CD14-positive monocyte (primary cell): Measurements from ENCODE around the gene PLCH1. TPM values are rescaled to one million over a fixed set of nuclear protein-coding genes. Genes with fewer than 3 reads are reported as not detected.

Experiments
- DNase-seq, 3 donors: peaks; one replicate each; pipeline ENCODE4 v3.0.0-alpha.2; 2011 to 2022
- H2AFZ ChIP-seq: 2 replicates; pipeline ENCODE4 v1.6.0; 2012; ENCODE audit warnings: mild to moderate bottlenecking, low read depth, low read length, inconsistent platforms; ENCODE audit not compliant: insufficient read depth, poor library complexity, severe bottlenecking
- H3K27ac ChIP-seq, 2 donors: 1 replicate in 1 of 2; 2 replicates in 1 of 2; pipeline ENCODE4 v1.5.1; 2012 to 2013; ENCODE audit warnings: low read length in 2 of 2, control low read depth in 1 of 2, inconsistent platforms in 1 of 2, low read depth in 1 of 2, mild to moderate bottlenecking in 1 of 2
- H3K27me3 ChIP-seq, 2 donors: one replicate each; pipeline versions ENCODE4 v1.6.0 to v1.6.1; 2011 to 2013; ENCODE audit warnings: low read length in 2 of 2; ENCODE audit not compliant: control insufficient read depth in 2 of 2, insufficient read depth in 2 of 2
- H3K36me3 ChIP-seq, 2 donors: replicated peaks in 1 of 2; 1 replicate in 1 of 2; 2 replicates in 1 of 2; pipeline versions ENCODE4 v1.5.1 to v1.6.1; 2012 to 2013; ENCODE audit warnings: low read length in 2 of 2, control low read depth in 1 of 2, inconsistent platforms in 1 of 2, mild to moderate bottlenecking in 1 of 2; ENCODE audit not compliant: insufficient read depth in 2 of 2, control insufficient read depth in 1 of 2
- H3K4me1 ChIP-seq, 2 donors: 1 replicate in 1 of 2; 2 replicates in 1 of 2; pipeline versions ENCODE4 v1.5.1 to v1.6.1; 2012 to 2013; ENCODE audit warnings: low read length in 2 of 2, control low read depth in 1 of 2, inconsistent platforms in 1 of 2, mild to moderate bottlenecking in 1 of 2, moderate library complexity in 1 of 2; ENCODE audit not compliant: insufficient read depth in 2 of 2, control insufficient read depth in 1 of 2
- H3K4me2 ChIP-seq: replicated peaks from 2 replicates; pipeline ENCODE3; 2012; ENCODE audit warnings: low read length, moderate library complexity, mild to moderate bottlenecking; ENCODE audit not compliant: poor library complexity, severe bottlenecking; ENCODE audit errors: extremely low read depth
- H3K4me3 ChIP-seq, 3 experiments: fragments of 200-600 bp in 1 of 3; sonication (generic) in 1 of 3; replicated peaks in 1 of 3; 1 replicate in 2 of 3; 2 replicates in 1 of 3; pipeline ENCODE4 v1.5.1; 2011 to 2013; ENCODE audit warnings: low read length in 3 of 3, mild to moderate bottlenecking in 3 of 3, control low read depth in 2 of 3, low read depth in 2 of 3, inconsistent platforms in 1 of 3, moderate library complexity in 1 of 3
- H3K79me2 ChIP-seq: 2 replicates; pipeline ENCODE4 v1.6.0; 2012; ENCODE audit warnings: mild to moderate bottlenecking, control low read depth, inconsistent platforms, low read length, moderate library complexity; ENCODE audit not compliant: insufficient read depth
- H3K9ac ChIP-seq: 2 replicates; pipeline ENCODE4 v1.6.0; 2017; ENCODE audit warnings: low read length, mild to moderate bottlenecking; ENCODE audit not compliant: insufficient read depth, poor library complexity, severe bottlenecking
- H3K9me3 ChIP-seq, 2 donors: replicated peaks in 1 of 2; 1 replicate in 1 of 2; 2 replicates in 1 of 2; pipeline versions ENCODE4 v1.5.1 to v1.6.1; 2012 to 2013; ENCODE audit warnings: low read length in 2 of 2, control low read depth in 1 of 2; ENCODE audit not compliant: control insufficient read depth in 1 of 2, insufficient read depth in 1 of 2
- H4K20me1 ChIP-seq: 2 replicates; pipeline ENCODE4 v1.6.0; 2012; ENCODE audit warnings: mild to moderate bottlenecking, low read length, control low read depth, moderate library complexity; ENCODE audit not compliant: insufficient read depth
- H3K27ac Mint-ChIP-seq, 7 donors: one replicate each; pipeline ENCODE4 v1.8.0; 2020; ENCODE audit warnings: mild to moderate bottlenecking in 7 of 7, mixed read lengths in 7 of 7, moderate library complexity in 6 of 7, inconsistent platforms in 2 of 7
- H3K27me3 Mint-ChIP-seq, 3 donors: one replicate each; pipeline ENCODE4 v1.8.0; 2021 to 2022; ENCODE audit warnings: low read depth in 3 of 3, mild to moderate bottlenecking in 3 of 3, mixed read lengths in 3 of 3, moderate library complexity in 3 of 3, inconsistent platforms in 1 of 3
- H3K36me3 Mint-ChIP-seq, 2 donors: one replicate each; pipeline ENCODE4 v1.8.0; 2020; ENCODE audit warnings: mixed read lengths in 2 of 2, inconsistent platforms in 1 of 2, mild to moderate bottlenecking in 1 of 2
- H3K4me1 Mint-ChIP-seq: one replicate; pipeline ENCODE4 v1.8.0; 2020; ENCODE audit warnings: mild to moderate bottlenecking, mixed read lengths
- H3K4me3 Mint-ChIP-seq, 2 donors: one replicate each; pipeline ENCODE4 v1.8.0; 2020; ENCODE audit warnings: mild to moderate bottlenecking in 2 of 2, mixed read lengths in 2 of 2, moderate library complexity in 1 of 2
- H3K9me3 Mint-ChIP-seq, 7 donors: one replicate each; pipeline ENCODE4 v1.8.0; 2020 to 2022; ENCODE audit warnings: mixed read lengths in 7 of 7, mild to moderate bottlenecking in 6 of 7, moderate library complexity in 6 of 7, inconsistent platforms in 2 of 7
- WGBS: methylation state at CpG from one replicate; pipeline ENCODE4 v1.1.5; 2013; ENCODE audit warnings: missing lambda C conversion rate; ENCODE audit not compliant: insufficient coverage; 5-methylcytosine and 5-hydroxymethylcytosine counted together
- intact Hi-C, 2 donors: fragments of 100-400 bp; cut with micrococcal nuclease; formaldehyde crosslinking; loops; one replicate each; pipeline versions ENCODE4 v1.15.0 to v1.15.1; 2023
- polyA plus RNA-seq, 3 donors: library from polyadenylated mRNA; depleted of rRNA in 1 of 3; unstranded in 2 of 3; stranded (reverse) in 1 of 3; fragments of 300-500 nt in 2 of 3; fragments of >200 nt in 1 of 3; fragmentation: Illumina TruSeq in 2 of 3; gene quantifications; 1 replicate in 2 of 3; 2 replicates in 1 of 3; pipeline ENCODE4 v1.2.3, GENCODE V29; 2012 to 2021
- TF ChIP-seq, protein P1 (sequence below): fragments of 200-600 bp; IDR thresholded peaks from one replicate; pipeline ENCODE4 v1.8.0; 2022; ENCODE audit warnings: antibody characterized with exemption, mild to moderate bottlenecking

The PLCH1 gene
- polyA plus RNA-seq, 3 donors = not detected

DNA sequence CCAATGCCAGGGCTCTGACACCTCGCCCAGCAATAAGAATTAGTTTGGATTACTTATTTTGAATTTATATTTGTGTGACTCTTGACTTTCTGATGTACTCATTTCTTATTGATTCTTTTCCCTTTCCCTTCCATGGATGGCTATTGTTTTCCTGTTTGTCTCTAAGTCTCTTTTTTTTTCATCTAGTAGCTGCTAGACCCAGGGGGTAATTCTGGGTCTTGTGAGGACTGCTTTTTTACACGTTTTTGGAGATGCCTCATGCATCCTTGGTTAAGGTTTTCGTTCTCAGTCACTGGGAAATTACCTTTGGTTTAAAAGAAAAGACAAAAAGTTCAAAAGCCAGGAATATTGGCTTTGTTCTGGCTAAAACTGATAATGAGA, 381.2 kb downstream of the PLCH1 start:
- no peaks in the 10 kb centered on the region for H3K36me3 Mint-ChIP-seq
- DNase-seq = no peak
- H2AFZ ChIP-seq = no peak overlapping the region
- H3K36me3 ChIP-seq = no peaks in the 10 kb centered on the region
- H3K27me3 ChIP-seq = no peaks in the 10 kb centered on the region
- H3K4me1 Mint-ChIP-seq = no peaks in the 10 kb centered on the region
- peaks cover 0 to 5% of the 10 kb centered on the region in 2 donors for H3K9me3 ChIP-seq
- no peaks in the 10 kb centered on the region for H3K27me3 Mint-ChIP-seq
- 63% methylated on average over 2 of the region's 3 CpGs for WGBS
- H3K4me2 ChIP-seq = no peak overlapping the region
- no peak overlapping the region for H3K4me3 Mint-ChIP-seq
- no peak overlapping the region for H3K27ac ChIP-seq
- no peaks in the 10 kb centered on the region for H4K20me1 ChIP-seq
- TF ChIP-seq, protein P1, sequence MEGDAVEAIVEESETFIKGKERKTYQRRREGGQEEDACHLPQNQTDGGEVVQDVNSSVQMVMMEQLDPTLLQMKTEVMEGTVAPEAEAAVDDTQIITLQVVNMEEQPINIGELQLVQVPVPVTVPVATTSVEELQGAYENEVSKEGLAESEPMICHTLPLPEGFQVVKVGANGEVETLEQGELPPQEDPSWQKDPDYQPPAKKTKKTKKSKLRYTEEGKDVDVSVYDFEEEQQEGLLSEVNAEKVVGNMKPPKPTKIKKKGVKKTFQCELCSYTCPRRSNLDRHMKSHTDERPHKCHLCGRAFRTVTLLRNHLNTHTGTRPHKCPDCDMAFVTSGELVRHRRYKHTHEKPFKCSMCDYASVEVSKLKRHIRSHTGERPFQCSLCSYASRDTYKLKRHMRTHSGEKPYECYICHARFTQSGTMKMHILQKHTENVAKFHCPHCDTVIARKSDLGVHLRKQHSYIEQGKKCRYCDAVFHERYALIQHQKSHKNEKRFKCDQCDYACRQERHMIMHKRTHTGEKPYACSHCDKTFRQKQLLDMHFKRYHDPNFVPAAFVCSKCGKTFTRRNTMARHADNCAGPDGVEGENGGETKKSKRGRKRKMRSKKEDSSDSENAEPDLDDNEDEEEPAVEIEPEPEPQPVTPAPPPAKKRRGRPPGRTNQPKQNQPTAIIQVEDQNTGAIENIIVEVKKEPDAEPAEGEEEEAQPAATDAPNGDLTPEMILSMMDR = no peak
- no peak overlapping the region for H3K27ac Mint-ChIP-seq
- H3K4me1 ChIP-seq = no peaks in the 10 kb centered on the region
- intact Hi-C loops = no loop called here
- no peak overlapping the region for H3K9ac ChIP-seq
- H3K9me3 Mint-ChIP-seq = peaks cover 0 to 11% (median 4%) of the 10 kb centered on the region in 7 donors
- H3K79me2 ChIP-seq = no peaks in the 10 kb centered on the region
- no peak overlapping the region for H3K4me3 ChIP-seq

DNA sequence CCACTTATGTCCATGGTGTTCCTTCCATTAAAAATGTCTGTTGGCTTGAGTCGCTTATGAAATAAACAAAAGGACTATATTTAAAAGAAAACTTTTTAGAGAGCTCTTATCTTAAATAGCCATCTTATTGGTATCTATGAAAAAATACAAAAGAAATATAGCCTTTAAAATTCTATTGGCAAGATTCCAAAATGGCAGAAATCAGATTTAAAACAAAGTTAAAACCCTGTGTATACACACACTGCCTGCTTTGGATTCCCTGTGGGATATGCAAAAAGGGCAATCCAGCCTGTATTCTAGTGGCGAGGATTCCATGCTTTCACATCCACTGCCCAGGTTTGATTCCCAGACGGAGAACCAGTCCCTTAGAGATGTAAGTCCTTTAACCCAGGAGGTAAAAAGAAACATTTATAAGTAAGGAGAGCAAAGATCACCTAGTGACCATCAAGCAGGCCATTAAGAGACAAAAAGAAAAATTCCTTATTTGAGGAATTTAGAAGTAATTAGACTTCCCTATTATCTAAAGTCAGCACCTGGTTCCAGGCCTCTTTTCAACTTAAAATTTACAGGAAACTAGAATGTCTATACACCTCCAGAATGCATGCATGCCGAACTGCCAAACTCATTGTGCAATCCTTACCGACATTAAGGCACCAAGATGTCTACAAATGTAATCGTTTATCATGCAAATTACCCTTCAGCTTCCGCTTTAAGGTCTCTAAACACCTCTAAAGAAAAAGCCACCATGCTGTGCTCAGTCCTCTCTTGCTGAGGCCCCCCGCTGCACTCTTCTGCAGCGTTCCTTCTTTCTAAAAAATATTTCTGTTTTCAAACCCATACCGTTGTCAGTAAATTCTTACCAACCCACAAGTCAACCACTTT, 381.8 kb downstream of the PLCH1 start:
- 63% methylated on average over 5 of the region's 10 CpGs for WGBS
- TF ChIP-seq, protein P1 = no peak
- H3K36me3 ChIP-seq = no peaks in the 10 kb centered on the region
- peaks cover 0 to 5% of the 10 kb centered on the region in 2 donors for H3K9me3 ChIP-seq
- Mint-ChIP-seq H3K4me3 (no peak overlapping the region), H3K27ac (no peak overlapping the region), H3K27me3 (peaks cover 0 to 1% (median 0%) of the 10 kb centered on the region in 3 donors), H3K36me3 (no peaks in the 10 kb centered on the region), H3K9me3 (peaks cover 0 to 12% (median 4%) of the 10 kb centered on the region in 7 donors), H3K4me1 (no peaks in the 10 kb centered on the region)
- no peak for DNase-seq
- no peak overlapping the region for H3K4me2 ChIP-seq
- H3K27ac ChIP-seq = no peak overlapping the region
- H2AFZ ChIP-seq = no peak overlapping the region
- intact Hi-C loops = no loop called here
- H3K79me2 ChIP-seq = no peaks in the 10 kb centered on the region
- no peak overlapping the region for H3K4me3 ChIP-seq
- no peak overlapping the region for H3K9ac ChIP-seq
- H3K4me1 ChIP-seq = no peaks in the 10 kb centered on the region
- no peaks in the 10 kb centered on the region for H4K20me1 ChIP-seq
- H3K27me3 ChIP-seq = no peaks in the 10 kb centered on the region
